ENCODE measurements around the gene ATP11A.

DNA sequence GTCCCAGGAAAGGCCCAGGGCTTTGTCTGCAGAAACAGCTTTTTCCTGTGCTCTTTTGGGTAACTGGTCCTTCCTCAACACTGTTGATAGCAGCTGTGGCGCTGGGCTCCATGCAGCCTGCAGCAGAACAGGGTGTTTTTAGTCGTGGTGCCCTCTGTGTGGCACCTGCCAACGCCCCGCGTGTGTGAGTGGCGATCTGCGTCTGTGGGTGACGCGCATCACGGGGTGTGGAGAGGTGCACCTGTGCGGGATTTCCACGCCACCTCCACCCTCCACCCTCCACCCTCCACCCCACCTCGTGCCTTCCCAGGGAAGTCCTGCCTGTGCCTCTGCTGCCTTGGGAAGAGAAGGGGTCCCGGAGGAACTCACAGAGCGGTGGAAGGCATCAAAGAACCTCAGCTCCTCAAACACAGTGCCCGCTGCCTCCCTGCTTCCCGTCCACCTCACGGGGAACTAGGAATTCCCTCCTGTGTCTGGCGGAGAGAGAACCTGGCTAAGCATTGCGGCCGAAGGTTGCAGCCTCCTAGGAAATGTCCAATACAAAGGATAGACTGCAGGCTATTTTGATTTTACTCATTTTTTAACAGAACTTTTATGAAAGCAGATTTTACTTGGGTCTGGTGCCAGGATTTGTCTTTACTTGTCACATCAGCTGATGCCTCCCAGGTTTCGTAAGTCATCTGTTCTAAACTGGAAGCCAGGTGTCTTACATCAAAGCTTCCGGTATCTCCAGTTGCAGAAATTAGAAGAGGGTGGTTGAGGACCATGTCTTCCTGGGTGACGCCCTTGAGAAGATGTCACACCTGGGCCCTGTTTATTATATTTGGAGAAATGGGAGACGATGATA lies 84.0 kb downstream of the ATP11A start:
- TF ChIP-seq CTCF (conservative IDR thresholded peaks at IDR 0.05; ENCODE audit: low read depth in 2 of 2) (no peak), EZH2 (IDR thresholded peaks at IDR 0.05; ENCODE audit: low read depth, unreplicated experiment) (no peak), ZNF114 (CRISPR knock-in tag; IDR thresholded peaks at IDR 0.05) (no peak), CREB1 (CRISPR knock-in tag; IDR thresholded peaks at IDR 0.05; ENCODE audit: low read depth) (no peak), POLR2AphosphoS5 (IDR thresholded peaks at IDR 0.05; ENCODE audit: low read depth) (no peak), EZH2phosphoT487 (IDR thresholded peaks at IDR 0.05; ENCODE audit: unreplicated experiment) (no peak), JUNB (IDR thresholded peaks at IDR 0.05; ENCODE audit: unreplicated experiment) (no peak), ZNF331 (CRISPR knock-in tag; IDR thresholded peaks at IDR 0.05; ENCODE audit: low read depth) (no peak), NANOG (IDR thresholded peaks at IDR 0.05; ENCODE audit: borderline replicate concordance) (no peak)
- TF ChIP-seq, protein P1, sequence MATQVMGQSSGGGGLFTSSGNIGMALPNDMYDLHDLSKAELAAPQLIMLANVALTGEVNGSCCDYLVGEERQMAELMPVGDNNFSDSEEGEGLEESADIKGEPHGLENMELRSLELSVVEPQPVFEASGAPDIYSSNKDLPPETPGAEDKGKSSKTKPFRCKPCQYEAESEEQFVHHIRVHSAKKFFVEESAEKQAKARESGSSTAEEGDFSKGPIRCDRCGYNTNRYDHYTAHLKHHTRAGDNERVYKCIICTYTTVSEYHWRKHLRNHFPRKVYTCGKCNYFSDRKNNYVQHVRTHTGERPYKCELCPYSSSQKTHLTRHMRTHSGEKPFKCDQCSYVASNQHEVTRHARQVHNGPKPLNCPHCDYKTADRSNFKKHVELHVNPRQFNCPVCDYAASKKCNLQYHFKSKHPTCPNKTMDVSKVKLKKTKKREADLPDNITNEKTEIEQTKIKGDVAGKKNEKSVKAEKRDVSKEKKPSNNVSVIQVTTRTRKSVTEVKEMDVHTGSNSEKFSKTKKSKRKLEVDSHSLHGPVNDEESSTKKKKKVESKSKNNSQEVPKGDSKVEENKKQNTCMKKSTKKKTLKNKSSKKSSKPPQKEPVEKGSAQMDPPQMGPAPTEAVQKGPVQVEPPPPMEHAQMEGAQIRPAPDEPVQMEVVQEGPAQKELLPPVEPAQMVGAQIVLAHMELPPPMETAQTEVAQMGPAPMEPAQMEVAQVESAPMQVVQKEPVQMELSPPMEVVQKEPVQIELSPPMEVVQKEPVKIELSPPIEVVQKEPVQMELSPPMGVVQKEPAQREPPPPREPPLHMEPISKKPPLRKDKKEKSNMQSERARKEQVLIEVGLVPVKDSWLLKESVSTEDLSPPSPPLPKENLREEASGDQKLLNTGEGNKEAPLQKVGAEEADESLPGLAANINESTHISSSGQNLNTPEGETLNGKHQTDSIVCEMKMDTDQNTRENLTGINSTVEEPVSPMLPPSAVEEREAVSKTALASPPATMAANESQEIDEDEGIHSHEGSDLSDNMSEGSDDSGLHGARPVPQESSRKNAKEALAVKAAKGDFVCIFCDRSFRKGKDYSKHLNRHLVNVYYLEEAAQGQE (IDR thresholded peaks at IDR 0.05; ENCODE audit: unreplicated experiment) = no peak
- TF ChIP-seq, protein P2, sequence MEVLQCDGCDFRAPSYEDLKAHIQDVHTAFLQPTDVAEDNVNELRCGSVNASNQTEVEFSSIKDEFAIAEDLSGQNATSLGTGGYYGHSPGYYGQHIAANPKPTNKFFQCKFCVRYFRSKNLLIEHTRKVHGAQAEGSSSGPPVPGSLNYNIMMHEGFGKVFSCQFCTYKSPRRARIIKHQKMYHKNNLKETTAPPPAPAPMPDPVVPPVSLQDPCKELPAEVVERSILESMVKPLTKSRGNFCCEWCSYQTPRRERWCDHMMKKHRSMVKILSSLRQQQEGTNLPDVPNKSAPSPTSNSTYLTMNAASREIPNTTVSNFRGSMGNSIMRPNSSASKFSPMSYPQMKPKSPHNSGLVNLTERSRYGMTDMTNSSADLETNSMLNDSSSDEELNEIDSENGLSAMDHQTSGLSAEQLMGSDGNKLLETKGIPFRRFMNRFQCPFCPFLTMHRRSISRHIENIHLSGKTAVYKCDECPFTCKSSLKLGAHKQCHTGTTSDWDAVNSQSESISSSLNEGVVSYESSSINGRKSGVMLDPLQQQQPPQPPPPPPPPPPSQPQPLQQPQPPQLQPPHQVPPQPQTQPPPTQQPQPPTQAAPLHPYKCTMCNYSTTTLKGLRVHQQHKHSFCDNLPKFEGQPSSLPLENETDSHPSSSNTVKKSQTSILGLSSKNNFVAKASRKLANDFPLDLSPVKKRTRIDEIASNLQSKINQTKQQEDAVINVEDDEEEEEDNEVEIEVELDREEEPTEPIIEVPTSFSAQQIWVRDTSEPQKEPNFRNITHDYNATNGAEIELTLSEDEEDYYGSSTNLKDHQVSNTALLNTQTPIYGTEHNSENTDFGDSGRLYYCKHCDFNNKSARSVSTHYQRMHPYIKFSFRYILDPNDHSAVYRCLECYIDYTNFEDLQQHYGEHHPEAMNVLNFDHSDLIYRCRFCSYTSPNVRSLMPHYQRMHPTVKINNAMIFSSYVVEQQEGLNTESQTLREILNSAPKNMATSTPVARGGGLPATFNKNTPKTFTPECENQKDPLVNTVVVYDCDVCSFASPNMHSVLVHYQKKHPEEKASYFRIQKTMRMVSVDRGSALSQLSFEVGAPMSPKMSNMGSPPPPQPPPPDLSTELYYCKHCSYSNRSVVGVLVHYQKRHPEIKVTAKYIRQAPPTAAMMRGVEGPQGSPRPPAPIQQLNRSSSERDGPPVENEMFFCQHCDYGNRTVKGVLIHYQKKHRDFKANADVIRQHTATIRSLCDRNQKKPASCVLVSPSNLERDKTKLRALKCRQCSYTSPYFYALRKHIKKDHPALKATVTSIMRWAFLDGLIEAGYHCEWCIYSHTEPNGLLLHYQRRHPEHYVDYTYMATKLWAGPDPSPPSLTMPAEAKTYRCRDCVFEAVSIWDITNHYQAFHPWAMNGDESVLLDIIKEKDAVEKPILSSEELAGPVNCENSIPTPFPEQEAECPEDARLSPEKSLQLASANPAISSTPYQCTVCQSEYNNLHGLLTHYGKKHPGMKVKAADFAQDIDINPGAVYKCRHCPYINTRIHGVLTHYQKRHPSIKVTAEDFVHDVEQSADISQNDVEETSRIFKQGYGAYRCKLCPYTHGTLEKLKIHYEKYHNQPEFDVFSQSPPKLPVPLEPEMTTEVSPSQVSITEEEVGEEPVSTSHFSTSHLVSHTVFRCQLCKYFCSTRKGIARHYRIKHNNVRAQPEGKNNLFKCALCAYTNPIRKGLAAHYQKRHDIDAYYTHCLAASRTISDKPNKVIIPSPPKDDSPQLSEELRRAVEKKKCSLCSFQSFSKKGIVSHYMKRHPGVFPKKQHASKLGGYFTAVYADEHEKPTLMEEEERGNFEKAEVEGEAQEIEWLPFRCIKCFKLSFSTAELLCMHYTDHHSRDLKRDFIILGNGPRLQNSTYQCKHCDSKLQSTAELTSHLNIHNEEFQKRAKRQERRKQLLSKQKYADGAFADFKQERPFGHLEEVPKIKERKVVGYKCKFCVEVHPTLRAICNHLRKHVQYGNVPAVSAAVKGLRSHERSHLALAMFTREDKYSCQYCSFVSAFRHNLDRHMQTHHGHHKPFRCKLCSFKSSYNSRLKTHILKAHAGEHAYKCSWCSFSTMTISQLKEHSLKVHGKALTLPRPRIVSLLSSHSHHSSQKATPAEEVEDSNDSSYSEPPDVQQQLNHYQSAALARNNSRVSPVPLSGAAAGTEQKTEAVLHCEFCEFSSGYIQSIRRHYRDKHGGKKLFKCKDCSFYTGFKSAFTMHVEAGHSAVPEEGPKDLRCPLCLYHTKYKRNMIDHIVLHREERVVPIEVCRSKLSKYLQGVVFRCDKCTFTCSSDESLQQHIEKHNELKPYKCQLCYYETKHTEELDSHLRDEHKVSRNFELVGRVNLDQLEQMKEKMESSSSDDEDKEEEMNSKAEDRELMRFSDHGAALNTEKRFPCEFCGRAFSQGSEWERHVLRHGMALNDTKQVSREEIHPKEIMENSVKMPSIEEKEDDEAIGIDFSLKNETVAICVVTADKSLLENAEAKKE (CRISPR knock-in tag; IDR thresholded peaks at IDR 0.05) = no peak

Data from GM23338 (cell line).